B cell (primary cell): ENCODE results near the gene TRNT1.

Experiments
- EZH2 ChIP-seq: IDR thresholded peaks from 2 replicates; pipeline ENCODE4 v1.6.1; 2012; ENCODE audit warnings: borderline replicate concordance, low read depth, mild to moderate bottlenecking, moderate library complexity, low read length; ENCODE audit not compliant: insufficient read depth, poor library complexity, severe bottlenecking
- TF ChIP-seq, protein P1 (sequence below): fragments of 200-600 bp; IDR thresholded peaks from one replicate; pipeline ENCODE4 v1.8.0; 2022; ENCODE audit warnings: antibody characterized with exemption, mild to moderate bottlenecking

GRCh38 chr3:3180456-3180855, 53.7 kb downstream of the TRNT1 start:
- TF ChIP-seq, protein P1, sequence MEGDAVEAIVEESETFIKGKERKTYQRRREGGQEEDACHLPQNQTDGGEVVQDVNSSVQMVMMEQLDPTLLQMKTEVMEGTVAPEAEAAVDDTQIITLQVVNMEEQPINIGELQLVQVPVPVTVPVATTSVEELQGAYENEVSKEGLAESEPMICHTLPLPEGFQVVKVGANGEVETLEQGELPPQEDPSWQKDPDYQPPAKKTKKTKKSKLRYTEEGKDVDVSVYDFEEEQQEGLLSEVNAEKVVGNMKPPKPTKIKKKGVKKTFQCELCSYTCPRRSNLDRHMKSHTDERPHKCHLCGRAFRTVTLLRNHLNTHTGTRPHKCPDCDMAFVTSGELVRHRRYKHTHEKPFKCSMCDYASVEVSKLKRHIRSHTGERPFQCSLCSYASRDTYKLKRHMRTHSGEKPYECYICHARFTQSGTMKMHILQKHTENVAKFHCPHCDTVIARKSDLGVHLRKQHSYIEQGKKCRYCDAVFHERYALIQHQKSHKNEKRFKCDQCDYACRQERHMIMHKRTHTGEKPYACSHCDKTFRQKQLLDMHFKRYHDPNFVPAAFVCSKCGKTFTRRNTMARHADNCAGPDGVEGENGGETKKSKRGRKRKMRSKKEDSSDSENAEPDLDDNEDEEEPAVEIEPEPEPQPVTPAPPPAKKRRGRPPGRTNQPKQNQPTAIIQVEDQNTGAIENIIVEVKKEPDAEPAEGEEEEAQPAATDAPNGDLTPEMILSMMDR = no peak
- no peak for TF ChIP-seq EZH2
